ENCODE results near the gene TNS1.

- no peak for TF ChIP-seq CTCF (IDR thresholded peaks at IDR 0.05)
- TF ChIP-seq POLR2A (IDR thresholded peaks at IDR 0.05) = no peak
These were observed 157.5 kb downstream of the TNS1 start for GRCh38 chr2:217845301-217845700.

All from lower leg skin (tissue), 3 donors.